K562 (cell line): ENCODE results near the gene PAN3. TPM values are rescaled to one million over a fixed set of nuclear protein-coding genes. Genes with fewer than 3 reads are reported as not detected.

Experiments
- ATAC-seq: fragments of 200-7000 bp; cut with Tn5 transposase; 3 replicates; pipeline ENCODE4 v1.9.1; 2020; ENCODE audit warnings: moderate library complexity
- BruUV-seq: library from RNA; stranded (reverse); fragments of 400-500 nt; replicated peaks from 2 replicates; lab custom pipeline; 2021; lab: Mats Ljungman, UMichigan
- CTCF ChIA-PET: fragments of 300-600 bp; formaldehyde crosslinking; extraction: SDS; loops from one replicate; lab custom pipeline; 2021; ENCODE audit warnings: low intra/inter-chr PET ratio; lab: Yijun Ruan, JAX
- POLR2A ChIA-PET: fragments of 300-600, 350-650 bp; sonication (Branson Sonifier 250); formaldehyde crosslinking; extraction: SDS; loops from one replicate; lab custom pipeline; 2021; ENCODE audit warnings: antibody characterized with exemption, inconsistent platforms; lab: Yijun Ruan, JAX
- DNase-seq, 4 experiments: peaks; one replicate each; pipeline versions ENCODE4 v3.0.0 to v3.0.0-alpha.2; 2011 to 2018; ENCODE audit warnings: low spot score in 3 of 4, mixed read lengths in 3 of 4; ENCODE audit errors: extremely low read depth in 1 of 4
- FAIRE-seq: peaks from 2 replicates; lab custom pipeline; 2011; peaks lifted over from hg19 to GRCh38; lab: Jason Lieb, UNC
- H2AFZ ChIP-seq: 2 replicates; pipeline ENCODE4 v1.6.0; 2011; ENCODE audit warnings: low read depth, low read length, control low read depth, inconsistent platforms
- H3K27ac ChIP-seq: fragments of 200-600 bp; 3 replicates; pipeline ENCODE4 v1.8.0; 2011; ENCODE audit warnings: low read depth, mild to moderate bottlenecking, control low read depth, inconsistent platforms, low read length, moderate library complexity, mixed read lengths; ENCODE audit errors: extremely low read depth
- H3K27me3 ChIP-seq, 2 experiments: fragments of 300-600 bp in 1 of 2; 2 replicates in 1 of 2; 3 replicates in 1 of 2; pipeline versions ENCODE4 v1.6.0 to v1.8.0; 2011; ENCODE audit warnings: inconsistent platforms in 2 of 2, low read length in 2 of 2, mild to moderate bottlenecking in 1 of 2, mixed read lengths in 1 of 2, moderate library complexity in 1 of 2; ENCODE audit not compliant: control insufficient read depth in 2 of 2, insufficient read depth in 2 of 2
- H3K36me3 ChIP-seq: fragments of 300-600 bp; 3 replicates; pipeline ENCODE4 v1.8.0; 2011; ENCODE audit warnings: mild to moderate bottlenecking, low read length, inconsistent platforms; ENCODE audit not compliant: control insufficient read depth, insufficient read depth
- H3K4me1 ChIP-seq, 2 experiments: fragments of 200-600 bp in 1 of 2; replicated peaks in 1 of 2; 2 replicates in 1 of 2; 3 replicates in 1 of 2; pipeline versions ENCODE4 v1.5.1 to v1.8.0; 2011; ENCODE audit warnings: inconsistent platforms in 2 of 2, low read length in 2 of 2, mild to moderate bottlenecking in 1 of 2, mixed read lengths in 1 of 2, moderate library complexity in 1 of 2; ENCODE audit not compliant: control insufficient read depth in 2 of 2, insufficient read depth in 2 of 2
- H3K4me2 ChIP-seq: 2 replicates; pipeline ENCODE4 v1.6.1; 2011; ENCODE audit warnings: low read length, control low read depth, inconsistent platforms, mixed read lengths; ENCODE audit not compliant: insufficient read depth
- H3K4me3 ChIP-seq: fragments of 200-600 bp; sonication (generic), shearing (Covaris generic); 2 replicates; pipeline ENCODE4 v1.5.1; 2016; ENCODE audit warnings: control low read depth, inconsistent platforms
- H3K79me2 ChIP-seq: fragments of 200-600 bp; 3 replicates; pipeline ENCODE4 v1.8.0; 2011; ENCODE audit warnings: low read length, inconsistent platforms; ENCODE audit not compliant: control insufficient read depth, insufficient read depth
- H3K9ac ChIP-seq, 2 experiments: 2 replicates each; pipeline versions ENCODE4 v1.6.0 to v1.6.1; 2011; ENCODE audit warnings: low read depth in 2 of 2, low read length in 2 of 2, control low read depth in 1 of 2, inconsistent platforms in 1 of 2, mild to moderate bottlenecking in 1 of 2, mixed read lengths in 1 of 2; ENCODE audit not compliant: insufficient read depth in 1 of 2
- H3K9me1 ChIP-seq: one replicate; pipeline ENCODE4 v1.6.0; 2011; ENCODE audit warnings: inconsistent platforms, mild to moderate bottlenecking, low read length, moderate library complexity; ENCODE audit not compliant: control insufficient read depth, insufficient read depth
- H3K9me3 ChIP-seq: replicated peaks from 2 replicates; pipeline ENCODE4 v1.5.1; 2011; ENCODE audit warnings: low read depth, low read length, inconsistent platforms; ENCODE audit not compliant: control insufficient read depth, insufficient read depth
- H4K20me1 ChIP-seq: replicated peaks from 2 replicates; pipeline ENCODE4 v1.6.1; 2011; ENCODE audit warnings: low read length, inconsistent platforms, mixed read lengths; ENCODE audit not compliant: control insufficient read depth, insufficient read depth
- CBX3 ChIP-seq, 2 experiments: IDR thresholded peaks; 1 replicate in 1 of 2; 2 replicates in 1 of 2; pipeline ENCODE4 v1.6.1; 2012; ENCODE audit warnings: inconsistent platforms in 2 of 2, low read length in 2 of 2, borderline replicate concordance in 1 of 2, control low read depth in 1 of 2
- DACH1 ChIP-seq: fragments of 450-650 bp; IDR thresholded peaks from 2 replicates; pipeline ENCODE4 v1.6.1; 2018; ENCODE audit not compliant: partially characterized antibody
- EZH2 ChIP-seq: IDR thresholded peaks from 2 replicates; pipeline ENCODE4 v1.6.1; 2012; ENCODE audit warnings: low read depth, mild to moderate bottlenecking, inconsistent platforms, low read length, borderline replicate concordance
- MTA1 ChIP-seq: fragments of 450-650 bp; IDR thresholded peaks from 2 replicates; pipeline ENCODE4 v1.6.1; 2017; ENCODE audit warnings: borderline replicate concordance
- NFXL1 ChIP-seq: fragments of 450-650 bp; formaldehyde crosslinking; IDR thresholded peaks from 2 replicates; pipeline ENCODE4 v1.4.0; 2021; ENCODE audit warnings: mild to moderate bottlenecking
- PRPF4 ChIP-seq: fragments of 200-400 bp; formaldehyde crosslinking; IDR thresholded peaks from one replicate; pipeline ENCODE4 v1.6.1; 2017; ENCODE audit warnings: low read length, low read depth, mild to moderate bottlenecking; ENCODE audit not compliant: insufficient read depth, poor library complexity, severe bottlenecking
- ZBED1 ChIP-seq: IDR thresholded peaks from 2 replicates; pipeline ENCODE4 v1.6.1; 2014
- ZNF507 ChIP-seq: conservative IDR thresholded peaks from 2 replicates; pipeline ENCODE4 v1.6.1; 2017; ENCODE audit warnings: missing genetic modification characterization, missing compliant biosample characterization
- WGBS: fragments of 100-300 bp; shearing (Covaris generic); methylation state at CpG from one replicate; pipeline ENCODE4 v1.1.6; 2016; ENCODE audit warnings: low coverage, mixed read lengths; ENCODE audit not compliant: insufficient coverage; ENCODE audit errors: missing lambda C conversion rate; 5-methylcytosine and 5-hydroxymethylcytosine counted together
- in situ Hi-C: fragments of 300-500 bp; cut with MboI; formaldehyde crosslinking; loops from 4 replicates; pipeline ENCODE4 v1.15.0; 2018; ENCODE audit warnings: inconsistent platforms, mixed read lengths
- intact Hi-C: fragments of 100-400 bp; cut with micrococcal nuclease; formaldehyde crosslinking; loops from 2 replicates; pipeline ENCODE4 v1.14.2; 2022
- polyA plus RNA-seq, 8 experiments: library from polyadenylated mRNA; depleted of rRNA in 4 of 8; stranded (reverse) in 5 of 8; unstranded in 3 of 8; fragments of >200 nt; fragmentation: Nextera tagmentation in 2 of 8; fragmentation: Illumina TruSeq in 1 of 8; extraction: Ambion mirVana in 2 of 8; extraction: Trizol in 1 of 8; gene quantifications; 2 replicates each; pipeline versions ENCODE4 v1.2.1 to v1.2.3, GENCODE V29; 2011 to 2014; ENCODE audit warnings: inconsistent platforms in 1 of 8, missing spikeins in 1 of 8
- total RNA-seq, 7 experiments: library from RNA; depleted of rRNA in 6 of 7; stranded (reverse); fragments of >200 nt in 6 of 7; fragmentation: Illumina TruSeq in 2 of 7; extraction: Trizol in 2 of 7; gene quantifications; 2 replicates each; pipeline versions ENCODE4 v1.2.1 to v1.2.3, GENCODE V29; 2011 to 2021; ENCODE audit warnings: low replicate concordance in 1 of 7
- TF ChIP-seq, protein P1 (sequence below): sonication (generic); IDR thresholded peaks from 2 replicates; pipeline ENCODE4 v1.6.1; 2016
- TF ChIP-seq, protein P2 (sequence below): fragments of 450-650 bp; conservative IDR thresholded peaks from 2 replicates; pipeline ENCODE4 v1.6.1; 2016; ENCODE audit warnings: missing genetic modification characterization, low read depth, mild to moderate bottlenecking, missing compliant biosample characterization, moderate library complexity
- TF ChIP-seq, protein P3 (sequence below): sonication (generic); formaldehyde crosslinking; IDR thresholded peaks from 2 replicates; pipeline ENCODE4 v1.8.0; 2022; ENCODE audit warnings: mild to moderate bottlenecking, missing genetic modification reagents

The PAN3 gene
- total and polyA plus RNA-seq, 9 of the 15 experiments (the other 6 are each of a cell fraction or from before 2014, with no cell fraction given): 7.2 to 19.9 (median 11.6) TPM

DNA sequence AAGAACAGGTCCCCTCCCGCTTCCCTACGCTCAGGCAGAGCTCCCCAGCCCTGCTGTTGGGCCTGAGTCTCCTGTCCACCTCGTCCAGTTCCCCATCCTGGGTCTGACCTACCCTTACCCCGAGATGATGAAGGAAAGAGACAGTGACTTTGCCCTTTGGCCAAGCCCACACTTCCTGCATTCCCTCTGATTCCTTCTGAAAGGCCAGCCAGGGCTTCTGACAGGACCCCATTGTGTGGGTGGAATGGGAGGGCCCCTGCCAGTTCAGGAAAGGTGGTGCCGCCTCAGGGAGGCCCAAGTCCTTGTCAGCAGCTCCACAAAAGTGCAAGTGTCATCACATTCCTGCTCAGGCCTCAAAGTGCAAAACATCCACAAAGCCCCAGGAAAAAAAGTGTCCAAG is 177.8 kb downstream of the PAN3 start:
- no peaks in the 10 kb centered on the region for H3K27me3 ChIP-seq
- in situ Hi-C loops (no loop called here), intact Hi-C loops (loop anchor here (10.0 kb wide), 1 partner anchor 261 kb away; no protein-coding TSS in a partner anchor)
- no peaks in the 10 kb centered on the region for H3K79me2 ChIP-seq
- ChIA-PET POLR2A (no interaction called here), CTCF (no interaction called here)
- DNase-seq (no peak), ATAC-seq (no peak), FAIRE-seq (no peak)
- peak overlapping the region; percentile 24; the same call in 1 of the 2 replicates for H2AFZ ChIP-seq
- TF ChIP-seq, protein P1, sequence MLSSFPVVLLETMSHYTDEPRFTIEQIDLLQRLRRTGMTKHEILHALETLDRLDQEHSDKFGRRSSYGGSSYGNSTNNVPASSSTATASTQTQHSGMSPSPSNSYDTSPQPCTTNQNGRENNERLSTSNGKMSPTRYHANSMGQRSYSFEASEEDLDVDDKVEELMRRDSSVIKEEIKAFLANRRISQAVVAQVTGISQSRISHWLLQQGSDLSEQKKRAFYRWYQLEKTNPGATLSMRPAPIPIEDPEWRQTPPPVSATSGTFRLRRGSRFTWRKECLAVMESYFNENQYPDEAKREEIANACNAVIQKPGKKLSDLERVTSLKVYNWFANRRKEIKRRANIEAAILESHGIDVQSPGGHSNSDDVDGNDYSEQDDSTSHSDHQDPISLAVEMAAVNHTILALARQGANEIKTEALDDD: no peak
- no peak overlapping the region for H3K4me3 ChIP-seq
- no peaks in the 10 kb centered on the region for H4K20me1 ChIP-seq
- H3K27ac ChIP-seq: no peak overlapping the region
- no peaks in the 10 kb centered on the region for H3K36me3 ChIP-seq
- H3K4me2 ChIP-seq: no peak overlapping the region
- no peak overlapping the region for H3K9ac ChIP-seq
- BruUV-seq: no TSS peak
- no peaks in the 10 kb centered on the region for H3K9me3 ChIP-seq
- 39% methylated on average over 4 of the region's 5 CpGs for WGBS
- peaks cover 0 to 4% of the 10 kb centered on the region in 2 experiments; a peak in 1 of 5 replicates for H3K4me1 ChIP-seq
- H3K9me1 ChIP-seq: no peaks in the 10 kb centered on the region

DNA sequence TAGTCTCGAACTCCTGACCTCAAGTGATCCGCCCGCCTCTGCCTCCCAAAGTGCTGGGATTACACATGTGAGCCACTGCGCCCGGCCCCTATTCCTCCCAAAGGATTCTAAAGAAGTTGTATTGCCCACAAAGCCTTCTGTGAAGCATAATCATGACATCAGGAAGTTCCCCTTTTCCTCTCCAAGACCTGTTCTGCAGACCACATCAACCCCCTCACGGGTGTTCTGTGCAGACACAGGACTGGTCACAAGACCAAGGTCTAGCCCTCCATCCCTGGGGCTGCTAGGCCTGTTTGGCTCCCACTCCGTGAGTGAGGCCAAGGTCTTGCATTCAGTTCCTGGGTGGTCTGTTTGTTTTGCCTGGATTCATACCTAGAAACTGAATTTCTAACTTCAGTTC is 178.5 kb downstream of the PAN3 start:
- Histone ChIP-seq H3K79me2 (no peaks in the 10 kb centered on the region), H3K9me3 (no peaks in the 10 kb centered on the region), H3K4me2 (no peak overlapping the region), H3K27me3 (no peaks in the 10 kb centered on the region), H4K20me1 (no peaks in the 10 kb centered on the region), H3K4me3 (no peak overlapping the region), H3K9ac (no peak overlapping the region), H3K27ac (no peak overlapping the region), H3K36me3 (no peaks in the 10 kb centered on the region), H3K4me1 (peaks cover 0 to 4% of the 10 kb centered on the region in 2 experiments; a peak in 1 of 5 replicates), H2AFZ (no peak overlapping the region), H3K9me1 (no peaks in the 10 kb centered on the region)
- no TSS peak for BruUV-seq
- POLR2A ChIA-PET: no interaction called here
- DNase-seq (no peak), ATAC-seq (no peak), FAIRE-seq (no peak)
- CTCF ChIA-PET: no interaction called here
- TF ChIP-seq DACH1 (no peak), PRPF4 (no peak), MTA1 (no peak), ZBED1 (no peak), ZNF507 (no peak), CBX3 (IDR thresholded peaks at IDR 0.05; ENCODE audit: borderline replicate concordance in 1 of 2, low read length in 2 of 2) (no peak), NFXL1 (no peak), EZH2 (no peak)
- TF ChIP-seq, protein P2, sequence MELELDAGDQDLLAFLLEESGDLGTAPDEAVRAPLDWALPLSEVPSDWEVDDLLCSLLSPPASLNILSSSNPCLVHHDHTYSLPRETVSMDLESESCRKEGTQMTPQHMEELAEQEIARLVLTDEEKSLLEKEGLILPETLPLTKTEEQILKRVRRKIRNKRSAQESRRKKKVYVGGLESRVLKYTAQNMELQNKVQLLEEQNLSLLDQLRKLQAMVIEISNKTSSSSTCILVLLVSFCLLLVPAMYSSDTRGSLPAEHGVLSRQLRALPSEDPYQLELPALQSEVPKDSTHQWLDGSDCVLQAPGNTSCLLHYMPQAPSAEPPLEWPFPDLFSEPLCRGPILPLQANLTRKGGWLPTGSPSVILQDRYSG: no peak
- TF ChIP-seq, protein P3, sequence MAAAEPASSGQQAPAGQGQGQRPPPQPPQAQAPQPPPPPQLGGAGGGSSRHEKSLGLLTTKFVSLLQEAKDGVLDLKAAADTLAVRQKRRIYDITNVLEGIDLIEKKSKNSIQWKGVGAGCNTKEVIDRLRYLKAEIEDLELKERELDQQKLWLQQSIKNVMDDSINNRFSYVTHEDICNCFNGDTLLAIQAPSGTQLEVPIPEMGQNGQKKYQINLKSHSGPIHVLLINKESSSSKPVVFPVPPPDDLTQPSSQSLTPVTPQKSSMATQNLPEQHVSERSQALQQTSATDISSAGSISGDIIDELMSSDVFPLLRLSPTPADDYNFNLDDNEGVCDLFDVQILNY (CRISPR knock-in tag): no peak
- 58% methylated on average over 5 of the region's 7 CpGs for WGBS
- in situ Hi-C loops: no loop called here
- intact Hi-C loops: loop anchor here (10.0 kb wide), 1 partner anchor 262 kb away; no protein-coding TSS in a partner anchor
